IMR-90 (cell line): Measurements from ENCODE around the gene MAB21L3.

Experiments
- CTCF ChIP-seq: conservative IDR thresholded peaks from 2 replicates; pipeline ENCODE4 v1.5.1; 2012; ENCODE audit warnings: mild to moderate bottlenecking, low read depth, low read length, improper control_type of control experiment
- MAFK ChIP-seq: IDR thresholded peaks from 2 replicates; pipeline ENCODE4 v1.6.1; 2012; ENCODE audit warnings: low read depth, low read length, improper control_type of control experiment
- POLR2A ChIP-seq: IDR thresholded peaks from 2 replicates; pipeline ENCODE4 v1.6.1; 2012; ENCODE audit warnings: mild to moderate bottlenecking, low read depth, low read length
- RCOR1 ChIP-seq: IDR thresholded peaks from 2 replicates; pipeline ENCODE4 v1.6.1; 2012; ENCODE audit warnings: mild to moderate bottlenecking, low read length, improper control_type of control experiment; ENCODE audit not compliant: insufficient replicate concordance
- TF ChIP-seq, protein P1 (sequence below): fragments of 150-350 bp; IDR thresholded peaks from 2 replicates; pipeline ENCODE4 v1.6.1; 2016; ENCODE audit warnings: low read depth, mild to moderate bottlenecking, low read length, moderate library complexity, borderline replicate concordance

- TF ChIP-seq CTCF = no peak
- TF ChIP-seq POLR2A = no peak
- TF ChIP-seq, protein P1, sequence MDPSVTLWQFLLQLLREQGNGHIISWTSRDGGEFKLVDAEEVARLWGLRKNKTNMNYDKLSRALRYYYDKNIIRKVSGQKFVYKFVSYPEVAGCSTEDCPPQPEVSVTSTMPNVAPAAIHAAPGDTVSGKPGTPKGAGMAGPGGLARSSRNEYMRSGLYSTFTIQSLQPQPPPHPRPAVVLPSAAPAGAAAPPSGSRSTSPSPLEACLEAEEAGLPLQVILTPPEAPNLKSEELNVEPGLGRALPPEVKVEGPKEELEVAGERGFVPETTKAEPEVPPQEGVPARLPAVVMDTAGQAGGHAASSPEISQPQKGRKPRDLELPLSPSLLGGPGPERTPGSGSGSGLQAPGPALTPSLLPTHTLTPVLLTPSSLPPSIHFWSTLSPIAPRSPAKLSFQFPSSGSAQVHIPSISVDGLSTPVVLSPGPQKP = no peak
- no peak for TF ChIP-seq RCOR1
- TF ChIP-seq MAFK = no peak
These were observed 54.4 kb downstream of the MAB21L3 start for GRCh38 chr1:116165572-116165971.
